ENCODE measurements around the gene DOLPP1. TPM values are rescaled to one million over a fixed set of nuclear protein-coding genes. Genes with fewer than 3 reads are reported as not detected.
"Not testable (repeated sequence)": the region's sequence is repeated elsewhere in the genome, so short reads cannot be mapped to it uniquely, and the experiment has no call there.

Gene DOLPP1
- polyA plus RNA-seq, 3 donors, result 5.4 to 6.6 (median 5.9) TPM

DNA sequence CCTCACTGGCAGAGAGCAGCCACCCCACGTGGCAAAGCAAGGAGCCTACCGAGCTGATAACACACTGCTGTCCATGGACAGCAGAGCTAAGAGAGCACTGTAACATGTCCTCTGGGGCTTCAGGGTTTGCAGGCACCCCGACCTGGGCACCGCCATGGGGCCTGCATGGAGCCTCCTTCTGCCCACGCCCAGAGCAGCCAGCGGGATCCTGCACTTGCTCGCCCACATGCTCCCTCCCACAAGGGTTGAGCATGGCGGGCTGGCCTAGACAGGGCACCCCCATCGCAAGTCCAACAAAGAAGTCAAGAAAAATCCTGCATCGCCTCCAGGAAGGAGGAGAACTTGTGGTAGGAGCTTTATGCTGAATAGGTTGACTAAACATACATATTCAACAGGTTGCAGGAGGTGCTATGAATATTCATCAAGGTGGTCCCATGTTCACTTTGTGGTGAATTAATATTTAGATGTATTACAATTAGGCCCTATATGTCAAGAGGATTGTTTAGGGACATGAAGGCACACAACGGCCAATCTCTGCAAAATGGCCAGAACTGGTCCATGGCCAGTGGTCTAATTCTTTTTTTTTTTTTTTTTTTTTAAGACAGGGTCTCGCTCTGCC lies 48.3 kb upstream of the DOLPP1 start:
- H3K9ac ChIP-seq (ENCODE audit: insufficient read depth, low read length, poor library complexity, severe bottlenecking), result no peak overlapping the region
- H3K4me1 ChIP-seq (ENCODE audit: control insufficient read depth in 1 of 2, insufficient read depth in 2 of 2, low read length in 2 of 2), result peaks cover 18 to 30% of the 10 kb centered on the region in 2 donors
- no peak overlapping the region for H3K27ac ChIP-seq (ENCODE audit: low read depth in 1 of 2, low read length in 2 of 2)
- no peak overlapping the region for H3K4me3 ChIP-seq (replicated peaks in 1 of 3; ENCODE audit: low read depth in 2 of 3, low read length in 3 of 3)
- H3K36me3 ChIP-seq (replicated peaks in 1 of 2; ENCODE audit: control insufficient read depth in 1 of 2, insufficient read depth in 2 of 2, low read length in 2 of 2), result no peaks in the 10 kb centered on the region
- TF ChIP-seq, protein P1, sequence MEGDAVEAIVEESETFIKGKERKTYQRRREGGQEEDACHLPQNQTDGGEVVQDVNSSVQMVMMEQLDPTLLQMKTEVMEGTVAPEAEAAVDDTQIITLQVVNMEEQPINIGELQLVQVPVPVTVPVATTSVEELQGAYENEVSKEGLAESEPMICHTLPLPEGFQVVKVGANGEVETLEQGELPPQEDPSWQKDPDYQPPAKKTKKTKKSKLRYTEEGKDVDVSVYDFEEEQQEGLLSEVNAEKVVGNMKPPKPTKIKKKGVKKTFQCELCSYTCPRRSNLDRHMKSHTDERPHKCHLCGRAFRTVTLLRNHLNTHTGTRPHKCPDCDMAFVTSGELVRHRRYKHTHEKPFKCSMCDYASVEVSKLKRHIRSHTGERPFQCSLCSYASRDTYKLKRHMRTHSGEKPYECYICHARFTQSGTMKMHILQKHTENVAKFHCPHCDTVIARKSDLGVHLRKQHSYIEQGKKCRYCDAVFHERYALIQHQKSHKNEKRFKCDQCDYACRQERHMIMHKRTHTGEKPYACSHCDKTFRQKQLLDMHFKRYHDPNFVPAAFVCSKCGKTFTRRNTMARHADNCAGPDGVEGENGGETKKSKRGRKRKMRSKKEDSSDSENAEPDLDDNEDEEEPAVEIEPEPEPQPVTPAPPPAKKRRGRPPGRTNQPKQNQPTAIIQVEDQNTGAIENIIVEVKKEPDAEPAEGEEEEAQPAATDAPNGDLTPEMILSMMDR (IDR thresholded peaks at IDR 0.05), result no peak
- peaks cover 0 to 1% (median 0%) of the 10 kb centered on the region in 7 donors for H3K9me3 Mint-ChIP-seq
- no peaks in the 10 kb centered on the region for H3K36me3 Mint-ChIP-seq
- peaks cover 11% of the 10 kb centered on the region for H4K20me1 ChIP-seq (ENCODE audit: insufficient read depth, low read length)
- intact Hi-C loops (cut with micrococcal nuclease), result no loop called here
- H2AFZ ChIP-seq (ENCODE audit: insufficient read depth, low read depth, low read length, poor library complexity, severe bottlenecking), result no peak overlapping the region
- no peak overlapping the region for H3K4me3 Mint-ChIP-seq
- 93% methylated on average over 7 of the region's 12 CpGs for WGBS (ENCODE audit: insufficient coverage)
- no peaks in the 10 kb centered on the region for H3K27me3 ChIP-seq (ENCODE audit: control insufficient read depth in 2 of 2, insufficient read depth in 2 of 2, low read length in 2 of 2)
- H3K4me2 ChIP-seq (replicated peaks; ENCODE audit: extremely low read depth, low read length, poor library complexity, severe bottlenecking), result no peak overlapping the region
- peaks cover 15% of the 10 kb centered on the region for H3K4me1 Mint-ChIP-seq
- H3K9me3 ChIP-seq (replicated peaks in 1 of 2; ENCODE audit: control insufficient read depth in 1 of 2, insufficient read depth in 1 of 2, low read length in 2 of 2), result no peaks in the 10 kb centered on the region
- no peak for DNase-seq
- H3K27me3 Mint-ChIP-seq (ENCODE audit: low read depth in 3 of 3), result no peaks in the 10 kb centered on the region
- H3K79me2 ChIP-seq (ENCODE audit: insufficient read depth, low read length), result peaks cover 14% of the 10 kb centered on the region
- H3K27ac Mint-ChIP-seq, result no peak overlapping the region

GRCh38 chr9:129033216-129033615 lies 47.7 kb upstream of the DOLPP1 start:
- H2AFZ ChIP-seq (ENCODE audit: insufficient read depth, low read depth, low read length, poor library complexity, severe bottlenecking), result no peak overlapping the region
- H3K27ac ChIP-seq (ENCODE audit: low read depth in 1 of 2, low read length in 2 of 2), result no peak overlapping the region
- peaks cover 18% of the 10 kb centered on the region for H3K79me2 ChIP-seq (ENCODE audit: insufficient read depth, low read length)
- Mint-ChIP-seq H3K9me3 (peaks cover 0 to 1% (median 0%) of the 10 kb centered on the region in 7 donors), H3K36me3 (no peaks in the 10 kb centered on the region), H3K4me3 (no peak overlapping the region), H3K4me1 (peaks cover 21% of the 10 kb centered on the region), H3K27me3 (ENCODE audit: low read depth in 3 of 3) (no peaks in the 10 kb centered on the region), H3K27ac (no peak overlapping the region)
- TF ChIP-seq, protein P1 (IDR thresholded peaks at IDR 0.05), result no peak
- intact Hi-C loops (cut with micrococcal nuclease), result no loop called here
- H3K4me1 ChIP-seq (ENCODE audit: control insufficient read depth in 1 of 2, insufficient read depth in 2 of 2, low read length in 2 of 2), result peaks cover 23 to 32% of the 10 kb centered on the region in 2 donors
- H4K20me1 ChIP-seq (ENCODE audit: insufficient read depth, low read length), result peaks cover 16% of the 10 kb centered on the region
- H3K4me3 ChIP-seq (replicated peaks in 1 of 3; ENCODE audit: low read depth in 2 of 3, low read length in 3 of 3), result no peak overlapping the region
- H3K9me3 ChIP-seq (replicated peaks in 1 of 2; ENCODE audit: control insufficient read depth in 1 of 2, insufficient read depth in 1 of 2, low read length in 2 of 2), result no peaks in the 10 kb centered on the region
- H3K27me3 ChIP-seq (ENCODE audit: control insufficient read depth in 2 of 2, insufficient read depth in 2 of 2, low read length in 2 of 2), result no peaks in the 10 kb centered on the region
- DNase-seq, result no peak
- H3K36me3 ChIP-seq (replicated peaks in 1 of 2; ENCODE audit: control insufficient read depth in 1 of 2, insufficient read depth in 2 of 2, low read length in 2 of 2), result no peaks in the 10 kb centered on the region
- 50% methylated on average over 2 of the region's 8 CpGs for whole genome bisulfite sequencing (ENCODE audit: insufficient coverage)
- no peak overlapping the region for H3K4me2 ChIP-seq (replicated peaks; ENCODE audit: extremely low read depth, low read length, poor library complexity, severe bottlenecking)
- no peak overlapping the region for H3K9ac ChIP-seq (ENCODE audit: insufficient read depth, low read length, poor library complexity, severe bottlenecking)

DNA sequence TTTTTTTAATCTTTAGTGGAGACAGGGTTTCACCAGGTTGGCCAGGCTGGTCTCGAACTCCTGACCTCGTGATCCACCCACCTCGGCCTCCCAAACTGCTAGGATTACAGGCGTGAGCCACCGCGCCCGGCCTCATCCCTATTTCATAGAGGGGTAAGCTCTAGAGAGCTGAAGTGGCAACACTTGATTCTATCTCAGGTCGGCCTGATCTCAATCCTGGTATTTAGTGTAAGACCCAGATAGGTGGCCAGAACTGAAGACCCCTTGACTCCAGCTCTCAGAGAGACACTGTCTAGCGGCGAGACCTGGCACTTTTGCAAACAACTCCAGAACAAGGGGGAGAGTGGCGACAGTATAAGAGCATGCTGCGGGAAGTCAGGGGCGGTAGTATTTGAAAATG lies 45.1 kb upstream of the DOLPP1 start:
- H3K9me3 Mint-ChIP-seq; H3K9me3 ChIP-seq (replicated peaks in 1 of 2; ENCODE audit: control insufficient read depth in 1 of 2, insufficient read depth in 1 of 2, low read length in 2 of 2); H3K27me3 Mint-ChIP-seq (ENCODE audit: low read depth in 3 of 3); H3K36me3 ChIP-seq (replicated peaks in 1 of 2; ENCODE audit: control insufficient read depth in 1 of 2, insufficient read depth in 2 of 2, low read length in 2 of 2); H3K27me3 ChIP-seq (ENCODE audit: control insufficient read depth in 2 of 2, insufficient read depth in 2 of 2, low read length in 2 of 2); DNase-seq: not testable (repeated sequence)
- H3K4me1 ChIP-seq (ENCODE audit: control insufficient read depth in 1 of 2, insufficient read depth in 2 of 2, low read length in 2 of 2), result peaks cover 22 to 26% of the 10 kb centered on the region in 2 donors
- H3K79me2 ChIP-seq (ENCODE audit: insufficient read depth, low read length), result peaks cover 35% of the 10 kb centered on the region
- intact Hi-C loops (cut with micrococcal nuclease), result loop anchor here (1.0 to 5.0 kb wide), 3 partner anchors 8 to 45 kb away; partner anchors contain the start of genes DOLPP1 (in 1 of the 2) and SH3GLB2 (in 1 of the 2)
- Mint-ChIP-seq H3K36me3 (peaks cover 7 to 12% of the 10 kb centered on the region in 2 donors), H3K4me3 (peak overlapping the region; percentile 81 to 96), H3K27ac (peak overlapping the region in 6 of 7 donors; percentile 14 to 91 (median 84)), H3K4me1 (peaks cover 24% of the 10 kb centered on the region)
- peak overlapping the region in 1 of 2 donors; percentile 85 for H3K27ac ChIP-seq (ENCODE audit: low read depth in 1 of 2, low read length in 2 of 2)
- WGBS (ENCODE audit: insufficient coverage), result 57% methylated on average over 6 of the region's 13 CpGs
- peak overlapping the region; percentile 96 for H2AFZ ChIP-seq (ENCODE audit: insufficient read depth, low read depth, low read length, poor library complexity, severe bottlenecking)
- H3K4me2 ChIP-seq (replicated peaks; ENCODE audit: extremely low read depth, low read length, poor library complexity, severe bottlenecking), result peak overlapping the region; percentile 99
- peak overlapping the region; percentile 38 to 99 (median 80) for H3K4me3 ChIP-seq (replicated peaks in 1 of 3; ENCODE audit: low read depth in 2 of 3, low read length in 3 of 3)
- peaks cover 16% of the 10 kb centered on the region for H4K20me1 ChIP-seq (ENCODE audit: insufficient read depth, low read length)
- peak overlapping the region; percentile 85 for H3K9ac ChIP-seq (ENCODE audit: insufficient read depth, low read length, poor library complexity, severe bottlenecking)
